ENCODE data around the gene MTRF1.

The MTRF1 gene

GRCh38 chr13:41263261-41263971 is at the start of gene MTRF1:
TSS of gene MTRF1 (minus strand) at chr13:41263576. CDS start at chr13:41260907, 2,669 bp downstream.
- in situ Hi-C loops (cut with MboI; ENCODE audit: low sequenced_read_pairs), result no loop called here

- in situ Hi-C loops (cut with MboI; ENCODE audit: low sequenced_read_pairs), result no loop called here
Observed at GRCh38 chr13:41313117-41313516, 49.7 kb upstream of the MTRF1 start.

GRCh38 chr13:41312176-41312500 is 48.8 kb upstream of the MTRF1 start:
- in situ Hi-C loops (cut with MboI; ENCODE audit: low sequenced_read_pairs), result no loop called here

GRCh38 chr13:41311406-41312175 is 48.2 kb upstream of the MTRF1 start:
- in situ Hi-C loops (cut with MboI; ENCODE audit: low sequenced_read_pairs), result no loop called here

- in situ Hi-C loops (cut with MboI; ENCODE audit: low sequenced_read_pairs), result no loop called here
Observed at GRCh38 chr13:41310963-41311405, 47.6 kb upstream of the MTRF1 start, which contains the start of gene NAA16. TSS of gene NAA16 (plus strand) at chr13:41311267. CDS start at chr13:41311529, 262 bp downstream.

GRCh38 chr13:41307884-41308640 is 44.7 kb upstream of the MTRF1 start:
- in situ Hi-C loops (cut with MboI; ENCODE audit: low sequenced_read_pairs), result no loop called here

GRCh38 chr13:41306271-41307145 is 43.1 kb upstream of the MTRF1 start:
- in situ Hi-C loops (cut with MboI; ENCODE audit: low sequenced_read_pairs), result no loop called here

- in situ Hi-C loops (cut with MboI; ENCODE audit: low sequenced_read_pairs), result no loop called here
Observed at GRCh38 chr13:41304551-41304950, 41.2 kb upstream of the MTRF1 start.

GRCh38 chr13:41302743-41303142 is 39.4 kb upstream of the MTRF1 start:
- in situ Hi-C loops (cut with MboI; ENCODE audit: low sequenced_read_pairs), result no loop called here

GRCh38 chr13:41299316-41300094 is 36.1 kb upstream of the MTRF1 start:
- in situ Hi-C loops (cut with MboI; ENCODE audit: low sequenced_read_pairs), result no loop called here

GRCh38 chr13:41296879-41297646 is 33.7 kb upstream of the MTRF1 start:
- in situ Hi-C loops (cut with MboI; ENCODE audit: low sequenced_read_pairs), result no loop called here

GRCh38 chr13:41295973-41296372 is 32.6 kb upstream of the MTRF1 start:
- in situ Hi-C loops (cut with MboI; ENCODE audit: low sequenced_read_pairs), result no loop called here

- in situ Hi-C loops (cut with MboI; ENCODE audit: low sequenced_read_pairs), result no loop called here
Observed at GRCh38 chr13:41294914-41295313, 31.5 kb upstream of the MTRF1 start.

- in situ Hi-C loops (cut with MboI; ENCODE audit: low sequenced_read_pairs), result no loop called here
Observed at GRCh38 chr13:41293272-41293671, 29.9 kb upstream of the MTRF1 start.

GRCh38 chr13:41291246-41291645 is 27.9 kb upstream of the MTRF1 start:
- in situ Hi-C loops (cut with MboI; ENCODE audit: low sequenced_read_pairs), result no loop called here

GRCh38 chr13:41289463-41289881 is 26.1 kb upstream of the MTRF1 start:
- in situ Hi-C loops (cut with MboI; ENCODE audit: low sequenced_read_pairs), result no loop called here

- in situ Hi-C loops (cut with MboI; ENCODE audit: low sequenced_read_pairs), result no loop called here
Observed at GRCh38 chr13:41286370-41286769, 23.0 kb upstream of the MTRF1 start.

GRCh38 chr13:41284512-41285288 is 21.3 kb upstream of the MTRF1 start:
- in situ Hi-C loops (cut with MboI; ENCODE audit: low sequenced_read_pairs), result no loop called here
